Measurements from ENCODE around the gene IL1RAPL1.
"Not testable (repeated sequence)": the region's sequence is repeated elsewhere in the genome, so short reads cannot be mapped to it uniquely, and the experiment has no call there.

The IL1RAPL1 gene

GRCh38 chrX:28638775-28639174 is 51.5 kb downstream of the IL1RAPL1 start:
- DNase-seq: no peak

GRCh38 chrX:28639451-28639850 is 52.2 kb downstream of the IL1RAPL1 start:
- DNase-seq: no peak

GRCh38 chrX:28649541-28649940 is 62.3 kb downstream of the IL1RAPL1 start:
- no peak for DNase-seq

- no peak for DNase-seq
These were observed 63.9 kb downstream of the IL1RAPL1 start for GRCh38 chrX:28651186-28651585.

- no peak for DNase-seq
These were observed 72.0 kb downstream of the IL1RAPL1 start for GRCh38 chrX:28659269-28659668.

GRCh38 chrX:28665778-28666177 is 78.5 kb downstream of the IL1RAPL1 start:
- DNase-seq: no peak

- no peak for DNase-seq
These were observed 81.1 kb downstream of the IL1RAPL1 start for GRCh38 chrX:28668303-28668702.

GRCh38 chrX:28668957-28669356 is 81.7 kb downstream of the IL1RAPL1 start:
- DNase-seq: no peak

GRCh38 chrX:28670074-28670473 is 82.8 kb downstream of the IL1RAPL1 start:
- DNase-seq: no peak

GRCh38 chrX:28675173-28675572 is 87.9 kb downstream of the IL1RAPL1 start:
- DNase-seq: no peak

GRCh38 chrX:28693101-28693500 is 105.9 kb downstream of the IL1RAPL1 start:
- DNase-seq: no peak

- DNase-seq: no peak
These were observed 110.5 kb downstream of the IL1RAPL1 start for GRCh38 chrX:28697732-28698131.

GRCh38 chrX:28701222-28701621 is 114.0 kb downstream of the IL1RAPL1 start:
- no peak for DNase-seq

GRCh38 chrX:28706964-28707363 is 119.7 kb downstream of the IL1RAPL1 start:
- DNase-seq: no peak

- DNase-seq: no peak
These were observed 122.2 kb downstream of the IL1RAPL1 start for GRCh38 chrX:28709421-28709820.

GRCh38 chrX:28717864-28718263 is 130.6 kb downstream of the IL1RAPL1 start:
- no peak for DNase-seq

GRCh38 chrX:28718450-28718849 is 131.2 kb downstream of the IL1RAPL1 start:
- no peak for DNase-seq

GRCh38 chrX:28719620-28720019 is 132.4 kb downstream of the IL1RAPL1 start:
- no peak for DNase-seq

- no peak for DNase-seq
These were observed 165.1 kb downstream of the IL1RAPL1 start for GRCh38 chrX:28752330-28752729.

- DNase-seq: no peak
These were observed 168.9 kb downstream of the IL1RAPL1 start for GRCh38 chrX:28756175-28756574.

GRCh38 chrX:28756647-28757046 is 169.4 kb downstream of the IL1RAPL1 start:
- no peak for DNase-seq

GRCh38 chrX:28757290-28757689 is 170.0 kb downstream of the IL1RAPL1 start:
- DNase-seq: no peak

- DNase-seq: not testable (repeated sequence)
These were observed 179.3 kb downstream of the IL1RAPL1 start for GRCh38 chrX:28766561-28766960.

GRCh38 chrX:28773807-28774206 is 186.6 kb downstream of the IL1RAPL1 start:
- DNase-seq: no peak

- no peak for DNase-seq
These were observed 200.0 kb downstream of the IL1RAPL1 start for GRCh38 chrX:28787206-28787605.

GRCh38 chrX:28800671-28801070 is 213.4 kb downstream of the IL1RAPL1 start:
- DNase-seq: not testable (repeated sequence)
